ENCODE results near the gene OTUD3. TPM values are rescaled to one million over a fixed set of nuclear protein-coding genes. Genes with fewer than 3 reads are reported as not detected.

The OTUD3 gene
- total RNA-seq, 1 donor from 2014 or later = 11.5 TPM

DNA sequence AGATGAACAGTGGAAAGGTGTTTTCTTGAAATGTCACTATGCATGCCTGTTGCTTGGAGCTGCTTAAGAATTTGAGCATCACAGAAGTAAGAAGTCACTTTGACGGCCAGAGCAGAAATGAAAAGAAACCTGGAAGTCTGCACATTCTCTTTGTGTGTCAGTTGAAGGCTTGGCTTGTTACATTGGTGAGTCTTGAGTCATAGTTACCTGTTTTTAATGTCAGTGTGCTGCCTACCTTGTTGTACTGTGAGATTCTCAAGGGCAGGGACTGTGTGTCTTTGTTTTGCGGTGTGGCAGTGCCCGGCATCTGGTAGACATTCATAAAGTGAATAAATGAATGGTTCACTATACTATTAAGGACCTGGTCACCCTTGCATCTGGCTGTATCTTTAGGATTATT is 9.9 kb downstream of the OTUD3 start:
- Histone ChIP-seq H3K27ac (no peak overlapping the region), H3K4me1 (peaks cover 8% of the 10 kb centered on the region), H3K36me3 (peaks cover 64% of the 10 kb centered on the region), H3K27me3 (ENCODE audit: low read depth) (no peaks in the 10 kb centered on the region), H3K4me3 (no peak overlapping the region), H3K9me3 (no peaks in the 10 kb centered on the region)
- no peak for ATAC-seq
- no peak for DNase-seq
- TF ChIP-seq, protein P1, sequence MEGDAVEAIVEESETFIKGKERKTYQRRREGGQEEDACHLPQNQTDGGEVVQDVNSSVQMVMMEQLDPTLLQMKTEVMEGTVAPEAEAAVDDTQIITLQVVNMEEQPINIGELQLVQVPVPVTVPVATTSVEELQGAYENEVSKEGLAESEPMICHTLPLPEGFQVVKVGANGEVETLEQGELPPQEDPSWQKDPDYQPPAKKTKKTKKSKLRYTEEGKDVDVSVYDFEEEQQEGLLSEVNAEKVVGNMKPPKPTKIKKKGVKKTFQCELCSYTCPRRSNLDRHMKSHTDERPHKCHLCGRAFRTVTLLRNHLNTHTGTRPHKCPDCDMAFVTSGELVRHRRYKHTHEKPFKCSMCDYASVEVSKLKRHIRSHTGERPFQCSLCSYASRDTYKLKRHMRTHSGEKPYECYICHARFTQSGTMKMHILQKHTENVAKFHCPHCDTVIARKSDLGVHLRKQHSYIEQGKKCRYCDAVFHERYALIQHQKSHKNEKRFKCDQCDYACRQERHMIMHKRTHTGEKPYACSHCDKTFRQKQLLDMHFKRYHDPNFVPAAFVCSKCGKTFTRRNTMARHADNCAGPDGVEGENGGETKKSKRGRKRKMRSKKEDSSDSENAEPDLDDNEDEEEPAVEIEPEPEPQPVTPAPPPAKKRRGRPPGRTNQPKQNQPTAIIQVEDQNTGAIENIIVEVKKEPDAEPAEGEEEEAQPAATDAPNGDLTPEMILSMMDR (IDR thresholded peaks at IDR 0.05) = no peak
- intact Hi-C loops (cut with DNase I) = no loop called here

DNA sequence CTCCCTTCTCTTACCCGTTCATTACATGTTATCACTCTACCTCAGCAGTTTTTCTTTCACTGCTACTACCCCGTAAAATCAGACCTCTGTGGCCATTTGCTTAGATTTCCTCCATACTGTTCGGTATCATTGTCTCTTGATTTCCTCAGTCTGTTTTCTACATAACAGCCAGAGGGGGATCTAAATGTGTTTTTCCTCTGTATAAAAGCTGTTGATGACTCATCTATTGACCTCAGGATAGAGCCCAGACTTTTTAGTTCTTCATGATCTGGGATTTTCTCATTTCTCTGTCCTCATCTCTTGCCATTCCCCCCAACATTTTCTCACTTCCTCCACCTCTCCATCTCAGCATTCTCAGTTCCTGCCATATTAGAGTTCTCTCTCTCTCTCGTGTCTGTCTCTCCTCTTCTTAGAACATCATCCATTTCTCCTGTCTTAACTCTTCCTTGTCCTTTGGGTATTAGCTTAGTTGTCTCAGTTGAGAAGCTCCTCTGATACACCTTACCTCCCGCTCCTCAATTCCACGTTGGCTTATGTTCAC is 10.5 kb downstream of the OTUD3 start:
- ATAC-seq (no peak), DNase-seq (no peak)
- Histone ChIP-seq H3K36me3 (peaks cover 69% of the 10 kb centered on the region), H3K27me3 (ENCODE audit: low read depth) (no peaks in the 10 kb centered on the region), H3K4me3 (no peak overlapping the region), H3K9me3 (no peaks in the 10 kb centered on the region), H3K27ac (no peak overlapping the region), H3K4me1 (peaks cover 8% of the 10 kb centered on the region)
- intact Hi-C loops (cut with DNase I) = no loop called here
- TF ChIP-seq, protein P1 (IDR thresholded peaks at IDR 0.05) = no peak

DNA sequence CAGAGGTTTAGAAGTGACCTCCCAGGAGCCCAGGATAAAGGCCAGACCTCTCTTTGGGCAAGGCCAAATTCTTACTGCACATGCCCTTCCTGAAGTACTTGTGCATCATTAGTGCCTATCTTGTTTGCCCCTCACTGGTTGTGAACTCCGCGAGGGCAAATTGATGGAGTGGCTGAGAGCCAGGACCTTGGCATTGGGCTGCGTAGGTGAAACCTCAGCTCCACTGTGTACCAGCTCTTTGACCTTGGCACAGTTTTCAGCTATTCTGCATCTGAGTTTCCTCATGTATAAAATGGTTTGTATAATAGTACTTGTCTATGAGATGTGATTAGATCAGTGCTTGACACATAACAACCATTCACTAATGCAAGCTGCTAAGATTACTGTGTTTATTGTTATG is 11.5 kb downstream of the OTUD3 start:
- H3K9me3 ChIP-seq = no peaks in the 10 kb centered on the region
- intact Hi-C loops (cut with DNase I) = no loop called here
- TF ChIP-seq, protein P1 (IDR thresholded peaks at IDR 0.05) = no peak
- peaks cover 5% of the 10 kb centered on the region for H3K4me1 ChIP-seq
- no peak overlapping the region for H3K27ac ChIP-seq
- ATAC-seq = no peak
- DNase-seq = no peak
- no peaks in the 10 kb centered on the region for H3K27me3 ChIP-seq (ENCODE audit: low read depth)
- H3K4me3 ChIP-seq = no peak overlapping the region
- peaks cover 79% of the 10 kb centered on the region for H3K36me3 ChIP-seq

DNA sequence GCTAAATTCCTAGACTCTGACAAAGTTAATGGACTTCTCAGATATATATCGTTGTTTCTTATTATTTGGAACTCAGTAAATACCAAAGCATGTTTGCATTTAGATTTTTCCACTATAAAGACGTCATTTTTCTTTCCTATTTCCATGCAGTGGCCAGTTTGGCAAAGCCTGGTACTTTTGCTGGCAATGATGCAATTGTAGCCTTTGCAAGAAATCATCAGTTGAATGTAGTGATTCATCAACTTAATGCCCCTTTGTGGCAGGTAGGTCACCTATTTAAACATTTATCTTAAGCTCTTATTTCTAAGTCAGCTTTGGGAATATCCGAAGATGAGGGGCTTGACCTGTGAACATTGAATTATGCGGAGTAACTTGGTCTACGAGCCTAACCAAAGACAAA is 12.0 kb downstream of the OTUD3 start:
- no peak for DNase-seq

DNA sequence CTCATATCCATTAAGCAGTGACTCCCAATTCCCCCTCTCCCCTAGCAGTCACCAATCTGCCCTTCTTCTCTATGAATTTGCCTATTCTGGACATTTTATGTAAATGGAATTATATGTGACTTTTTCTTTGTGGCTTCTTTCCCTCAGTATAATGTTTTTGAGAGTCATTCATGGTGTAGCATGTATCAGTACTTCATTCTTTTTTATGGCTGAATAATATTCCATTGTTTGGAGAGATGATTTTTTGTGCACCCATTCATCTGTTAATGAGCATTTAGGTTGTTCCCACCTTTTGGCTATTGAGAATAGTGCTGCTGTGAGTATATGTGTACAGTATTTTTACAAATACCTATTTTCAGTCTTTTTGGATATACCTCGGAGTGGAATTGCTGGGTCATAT is 19.5 kb downstream of the OTUD3 start:
- TF ChIP-seq, protein P1 (IDR thresholded peaks at IDR 0.05) = no peak

More for the DNA sequence above, 12.0 kb downstream of the OTUD3 start:
- no peaks in the 10 kb centered on the region for H3K27me3 ChIP-seq (ENCODE audit: low read depth)
- TF ChIP-seq, protein P1 (IDR thresholded peaks at IDR 0.05) = no peak
- H3K27ac ChIP-seq = no peak overlapping the region
- no peaks in the 10 kb centered on the region for H3K9me3 ChIP-seq
- peaks cover 85% of the 10 kb centered on the region for H3K36me3 ChIP-seq
- intact Hi-C loops (cut with DNase I) = no loop called here
- no peak overlapping the region for H3K4me3 ChIP-seq
- no peaks in the 10 kb centered on the region for H3K4me1 ChIP-seq
- no peak for ATAC-seq

More for the DNA sequence above, 19.5 kb downstream of the OTUD3 start:
- intact Hi-C loops (cut with DNase I) = no loop called here
- Histone ChIP-seq H3K27me3 (ENCODE audit: low read depth) (no peaks in the 10 kb centered on the region), H3K9me3 (no peaks in the 10 kb centered on the region), H3K27ac (no peak overlapping the region), H3K4me3 (no peak overlapping the region), H3K36me3 (peaks cover 77% of the 10 kb centered on the region), H3K4me1 (no peaks in the 10 kb centered on the region)
- no peak for ATAC-seq
- no peak for DNase-seq
